ENCODE data around the gene FNDC3A.
A peak's percentile ranks its signal among the peaks of the same experiment; 100 is the strongest.

FNDC3A gene

GRCh38 chr13:48977973-48978372, 2.3 kb downstream of the FNDC3A start:
- no peak for DNase-seq
- Histone ChIP-seq H3K9me2 (replicated peaks; ENCODE audit: insufficient read depth, low read length) (no peaks in the 10 kb centered on the region), H3K4me3 (ENCODE audit: low read length) (peak overlapping the region; percentile 74), H4K20me1 (ENCODE audit: insufficient read depth, low read length) (no peaks in the 10 kb centered on the region), H3K4me1 (ENCODE audit: low read length) (peaks cover 18% of the 10 kb centered on the region), H2AFZ (ENCODE audit: low read length) (no peak overlapping the region), H3K36me3 (replicated peaks; ENCODE audit: insufficient read depth, low read length) (no peaks in the 10 kb centered on the region), H3F3A (ENCODE audit: insufficient read depth, low read length) (peaks cover 39% of the 10 kb centered on the region), H3K27me3 (replicated peaks; ENCODE audit: insufficient read depth, low read length) (no peaks in the 10 kb centered on the region), H3K9me3 (replicated peaks; ENCODE audit: insufficient read depth, low read length) (no peaks in the 10 kb centered on the region), H3K79me2 (ENCODE audit: low read length) (peaks cover 65% of the 10 kb centered on the region), H3K9ac (ENCODE audit: low read length) (peak overlapping the region; percentile 90), H3K4me2 (ENCODE audit: low read depth, low read length) (peak overlapping the region; percentile 65), H3K27ac (ENCODE audit: low read length) (peak overlapping the region; percentile 95; the same call in 1 of the 2 replicates)
- no peak for TF ChIP-seq EZH2 (optimal IDR thresholded peaks at IDR 0.05; ENCODE audit: low read depth, low read length)
- TF ChIP-seq, protein P1, sequence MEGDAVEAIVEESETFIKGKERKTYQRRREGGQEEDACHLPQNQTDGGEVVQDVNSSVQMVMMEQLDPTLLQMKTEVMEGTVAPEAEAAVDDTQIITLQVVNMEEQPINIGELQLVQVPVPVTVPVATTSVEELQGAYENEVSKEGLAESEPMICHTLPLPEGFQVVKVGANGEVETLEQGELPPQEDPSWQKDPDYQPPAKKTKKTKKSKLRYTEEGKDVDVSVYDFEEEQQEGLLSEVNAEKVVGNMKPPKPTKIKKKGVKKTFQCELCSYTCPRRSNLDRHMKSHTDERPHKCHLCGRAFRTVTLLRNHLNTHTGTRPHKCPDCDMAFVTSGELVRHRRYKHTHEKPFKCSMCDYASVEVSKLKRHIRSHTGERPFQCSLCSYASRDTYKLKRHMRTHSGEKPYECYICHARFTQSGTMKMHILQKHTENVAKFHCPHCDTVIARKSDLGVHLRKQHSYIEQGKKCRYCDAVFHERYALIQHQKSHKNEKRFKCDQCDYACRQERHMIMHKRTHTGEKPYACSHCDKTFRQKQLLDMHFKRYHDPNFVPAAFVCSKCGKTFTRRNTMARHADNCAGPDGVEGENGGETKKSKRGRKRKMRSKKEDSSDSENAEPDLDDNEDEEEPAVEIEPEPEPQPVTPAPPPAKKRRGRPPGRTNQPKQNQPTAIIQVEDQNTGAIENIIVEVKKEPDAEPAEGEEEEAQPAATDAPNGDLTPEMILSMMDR (IDR thresholded peaks at IDR 0.05; ENCODE audit: low read length) = no peak
- TF ChIP-seq EZH2phosphoT487 (IDR thresholded peaks at IDR 0.05; ENCODE audit: low read length) = no peak

DNA sequence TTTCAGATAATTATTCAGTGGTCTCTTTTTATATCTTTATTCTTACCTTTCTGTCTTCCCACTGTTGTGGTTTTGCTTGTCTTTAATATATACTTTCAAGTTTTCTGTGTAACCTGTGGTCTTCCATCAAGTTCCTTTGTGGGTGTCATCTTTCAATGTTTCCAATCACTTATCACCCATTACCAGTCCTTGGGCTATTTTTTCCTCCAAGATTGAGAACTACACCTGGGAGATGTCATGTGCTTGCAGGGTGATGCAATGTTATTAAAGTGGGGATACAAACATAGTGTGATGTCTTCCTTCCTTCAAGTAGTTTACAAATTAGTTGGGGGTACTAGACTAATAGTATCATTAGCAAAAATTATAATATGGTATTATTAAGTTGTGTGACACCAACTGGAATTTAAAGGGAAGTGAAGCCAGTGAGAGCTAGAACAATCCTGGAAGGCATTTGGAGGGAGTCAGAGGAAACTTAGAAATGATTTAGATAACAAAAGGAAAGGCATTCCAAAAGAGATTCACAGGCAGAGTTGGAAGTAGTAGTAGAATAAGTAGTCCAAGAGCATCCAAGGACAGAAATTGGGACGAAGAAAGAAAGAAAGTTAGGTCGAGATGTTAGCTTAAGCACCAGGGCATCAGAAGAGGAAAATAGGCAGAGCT, 3.4 kb downstream of the FNDC3A start:
- no peak overlapping the region for H2AFZ ChIP-seq (ENCODE audit: low read length)
- peak overlapping the region; percentile 74 for H3K4me3 ChIP-seq (ENCODE audit: low read length)
- H3K79me2 ChIP-seq (ENCODE audit: low read length) = peaks cover 76% of the 10 kb centered on the region
- peak; percentile 39 for DNase-seq
- peak overlapping the region; percentile 95 for H3K27ac ChIP-seq (ENCODE audit: low read length)
- H3K9ac ChIP-seq (ENCODE audit: low read length) = peak overlapping the region; percentile 90
- peak overlapping the region; percentile 65 for H3K4me2 ChIP-seq (ENCODE audit: low read depth, low read length)
- H3K4me1 ChIP-seq (ENCODE audit: low read length) = peaks cover 17% of the 10 kb centered on the region
- H3F3A ChIP-seq (ENCODE audit: insufficient read depth, low read length) = peaks cover 39% of the 10 kb centered on the region
- H3K9me3 ChIP-seq (replicated peaks; ENCODE audit: insufficient read depth, low read length) = no peaks in the 10 kb centered on the region
- 0 out of 2 replicates have a peak, but pooled peaks cover 5% of the 10 kb centered on the region for H4K20me1 ChIP-seq (ENCODE audit: insufficient read depth, low read length)
- no peaks in the 10 kb centered on the region for H3K27me3 ChIP-seq (replicated peaks; ENCODE audit: insufficient read depth, low read length)
- H3K36me3 ChIP-seq (replicated peaks; ENCODE audit: insufficient read depth, low read length) = no peaks in the 10 kb centered on the region
- H3K9me2 ChIP-seq (replicated peaks; ENCODE audit: insufficient read depth, low read length) = no peaks in the 10 kb centered on the region
- TF ChIP-seq, protein P1 (IDR thresholded peaks at IDR 0.05; ENCODE audit: low read length) = no peak
- TF ChIP-seq EZH2 (optimal IDR thresholded peaks at IDR 0.05; ENCODE audit: low read depth, low read length) (no peak), EZH2phosphoT487 (IDR thresholded peaks at IDR 0.05; ENCODE audit: low read length) (no peak)

- Histone ChIP-seq H3F3A (ENCODE audit: insufficient read depth, low read length) (peaks cover 39% of the 10 kb centered on the region), H3K79me2 (ENCODE audit: low read length) (peaks cover 80% of the 10 kb centered on the region), H3K4me1 (ENCODE audit: low read length) (peaks cover 15% of the 10 kb centered on the region), H4K20me1 (ENCODE audit: insufficient read depth, low read length) (0 out of 2 replicates have a peak, but pooled peaks cover 5% of the 10 kb centered on the region), H3K27ac (ENCODE audit: low read length) (peak overlapping the region; percentile 95; the same call in 1 of the 2 replicates), H3K4me2 (ENCODE audit: low read depth, low read length) (peak overlapping the region; percentile 65), H3K9me2 (replicated peaks; ENCODE audit: insufficient read depth, low read length) (no peaks in the 10 kb centered on the region), H3K36me3 (replicated peaks; ENCODE audit: insufficient read depth, low read length) (no peaks in the 10 kb centered on the region), H3K9ac (ENCODE audit: low read length) (peak overlapping the region; percentile 90), H3K9me3 (replicated peaks; ENCODE audit: insufficient read depth, low read length) (no peaks in the 10 kb centered on the region), H3K4me3 (ENCODE audit: low read length) (peak overlapping the region; percentile 74), H3K27me3 (replicated peaks; ENCODE audit: insufficient read depth, low read length) (no peaks in the 10 kb centered on the region), H2AFZ (ENCODE audit: low read length) (no peak overlapping the region)
- DNase-seq = peak; percentile 57
- TF ChIP-seq EZH2phosphoT487 (IDR thresholded peaks at IDR 0.05; ENCODE audit: low read length) (no peak), EZH2 (optimal IDR thresholded peaks at IDR 0.05; ENCODE audit: low read depth, low read length) (no peak)
- TF ChIP-seq, protein P1 (IDR thresholded peaks at IDR 0.05; ENCODE audit: low read length) = no peak
Measured at GRCh38 chr13:48979892-48980291, 4.2 kb downstream of the FNDC3A start.

All from MM.1S (cell line).